ENCODE results near the gene ZNF410. TPM values are rescaled to one million over a fixed set of nuclear protein-coding genes. Genes with fewer than 3 reads are reported as not detected.

ZNF410 gene
- total and polyA plus RNA-seq, 2 of the 13 experiments (the other 11 are each of a cell fraction or from before 2014, with no cell fraction given), result 19.2 to 44.3 TPM

DNA sequence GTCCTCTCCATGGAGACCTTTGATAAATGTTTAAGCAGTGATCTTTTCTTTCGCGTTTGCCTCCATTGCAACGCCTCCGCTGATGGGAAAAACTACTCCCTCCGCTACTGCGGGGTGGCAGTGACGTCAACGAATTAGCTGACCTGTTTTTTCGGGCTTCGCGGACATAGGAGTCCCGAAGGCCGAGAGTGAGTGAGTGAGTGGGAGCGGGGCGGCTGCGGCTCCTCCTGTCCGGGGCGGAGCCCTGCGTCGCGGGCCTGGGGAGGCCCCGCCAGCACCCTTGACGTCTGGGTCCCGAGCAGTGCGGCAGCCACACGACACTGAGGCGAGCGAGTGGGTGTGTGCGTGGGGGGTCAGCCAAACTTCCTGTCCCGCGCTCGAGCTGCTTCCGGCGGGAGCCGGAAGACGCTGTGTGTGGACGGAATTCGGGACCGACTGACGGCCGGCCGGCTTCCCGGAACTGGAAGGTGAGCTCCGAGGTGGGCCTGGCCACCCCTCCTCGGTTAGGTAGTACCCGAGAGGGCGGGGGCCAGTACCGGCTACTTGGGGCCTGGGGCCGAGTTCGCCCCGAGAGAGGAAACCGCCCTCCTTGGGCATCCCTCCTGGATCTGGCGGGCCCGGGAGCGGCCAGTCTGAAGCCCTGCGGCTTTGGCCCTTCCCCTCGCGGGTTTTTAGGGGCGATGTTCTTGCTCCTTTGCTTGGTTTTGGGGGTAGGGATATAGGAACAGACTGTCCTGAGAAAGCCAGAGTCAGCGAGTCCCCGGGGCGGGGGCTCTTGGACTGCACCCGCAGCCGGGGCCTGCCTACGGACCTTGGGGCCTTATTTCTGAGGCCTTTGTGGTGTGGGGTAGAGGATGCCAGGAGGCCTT lies at the start of gene ZNF410 (continued):
- peak; percentile 87; the same call in 1 of the 2 replicates for TF ChIP-seq CCDC6 (CRISPR knock-in tag; IDR thresholded peaks at IDR 0.05)
- TF ChIP-seq ZNF275 (CRISPR knock-in tag; IDR thresholded peaks at IDR 0.05; ENCODE audit: borderline replicate concordance), result no peak
- TF ChIP-seq ETV5 (CRISPR knock-in tag; IDR thresholded peaks at IDR 0.05; ENCODE audit: borderline replicate concordance), result peak; percentile 88
- TF ChIP-seq, protein P1, sequence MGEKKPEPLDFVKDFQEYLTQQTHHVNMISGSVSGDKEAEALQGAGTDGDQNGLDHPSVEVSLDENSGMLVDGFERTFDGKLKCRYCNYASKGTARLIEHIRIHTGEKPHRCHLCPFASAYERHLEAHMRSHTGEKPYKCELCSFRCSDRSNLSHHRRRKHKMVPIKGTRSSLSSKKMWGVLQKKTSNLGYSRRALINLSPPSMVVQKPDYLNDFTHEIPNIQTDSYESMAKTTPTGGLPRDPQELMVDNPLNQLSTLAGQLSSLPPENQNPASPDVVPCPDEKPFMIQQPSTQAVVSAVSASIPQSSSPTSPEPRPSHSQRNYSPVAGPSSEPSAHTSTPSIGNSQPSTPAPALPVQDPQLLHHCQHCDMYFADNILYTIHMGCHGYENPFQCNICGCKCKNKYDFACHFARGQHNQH (CRISPR knock-in tag; IDR thresholded peaks at IDR 0.05), result 0 out of 2 replicates have a peak, but pooled peaks have one; percentile 58
- no peak for TF ChIP-seq MTA3 (CRISPR knock-in tag; IDR thresholded peaks at IDR 0.05)
- TF ChIP-seq ZNF605 (CRISPR knock-in tag; IDR thresholded peaks at IDR 0.05), result peak; percentile 90
- no peak for TF ChIP-seq TBL1XR1 (IDR thresholded peaks at IDR 0.05; ENCODE audit: borderline replicate concordance, low read length, partially characterized antibody)
- peak; percentile 93 for TF ChIP-seq CREB1 (IDR thresholded peaks at IDR 0.05)
- peak; percentile 94 for TF ChIP-seq CREB1 (CRISPR knock-in tag; IDR thresholded peaks at IDR 0.05)
- TF ChIP-seq ZNF547 (CRISPR knock-in tag; IDR thresholded peaks at IDR 0.05), result peak; percentile 97
- TF ChIP-seq YEATS2 (CRISPR knock-in tag; IDR thresholded peaks at IDR 0.05; ENCODE audit: borderline replicate concordance), result peak; percentile 88; the same call in 1 of the 2 replicates
- no peak for TF ChIP-seq NFIC (IDR thresholded peaks at IDR 0.05; ENCODE audit: low read length)
- TF ChIP-seq ARHGAP35 (CRISPR knock-in tag; IDR thresholded peaks at IDR 0.05; ENCODE audit: borderline replicate concordance), result no peak
- TF ChIP-seq, protein P2, sequence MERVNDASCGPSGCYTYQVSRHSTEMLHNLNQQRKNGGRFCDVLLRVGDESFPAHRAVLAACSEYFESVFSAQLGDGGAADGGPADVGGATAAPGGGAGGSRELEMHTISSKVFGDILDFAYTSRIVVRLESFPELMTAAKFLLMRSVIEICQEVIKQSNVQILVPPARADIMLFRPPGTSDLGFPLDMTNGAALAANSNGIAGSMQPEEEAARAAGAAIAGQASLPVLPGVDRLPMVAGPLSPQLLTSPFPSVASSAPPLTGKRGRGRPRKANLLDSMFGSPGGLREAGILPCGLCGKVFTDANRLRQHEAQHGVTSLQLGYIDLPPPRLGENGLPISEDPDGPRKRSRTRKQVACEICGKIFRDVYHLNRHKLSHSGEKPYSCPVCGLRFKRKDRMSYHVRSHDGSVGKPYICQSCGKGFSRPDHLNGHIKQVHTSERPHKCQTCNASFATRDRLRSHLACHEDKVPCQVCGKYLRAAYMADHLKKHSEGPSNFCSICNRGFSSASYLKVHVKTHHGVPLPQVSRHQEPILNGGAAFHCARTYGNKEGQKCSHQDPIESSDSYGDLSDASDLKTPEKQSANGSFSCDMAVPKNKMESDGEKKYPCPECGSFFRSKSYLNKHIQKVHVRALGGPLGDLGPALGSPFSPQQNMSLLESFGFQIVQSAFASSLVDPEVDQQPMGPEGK (CRISPR knock-in tag; IDR thresholded peaks at IDR 0.05), result peak; percentile 95
- peak; percentile 99 for TF ChIP-seq ETV6 (CRISPR knock-in tag; conservative IDR thresholded peaks at IDR 0.05)
- peak; percentile 99 for TF ChIP-seq GABPA (IDR thresholded peaks at IDR 0.05; ENCODE audit: low read depth, low read length)
- TF ChIP-seq GABPA (CRISPR knock-in tag; IDR thresholded peaks at IDR 0.05; ENCODE audit: low read depth), result peak; percentile 95
- 0 out of 2 replicates have a peak, but pooled peaks have one; percentile 29 for TF ChIP-seq ZNF674 (CRISPR knock-in tag; IDR thresholded peaks at IDR 0.05; ENCODE audit: low read depth)
- TF ChIP-seq, protein P3, sequence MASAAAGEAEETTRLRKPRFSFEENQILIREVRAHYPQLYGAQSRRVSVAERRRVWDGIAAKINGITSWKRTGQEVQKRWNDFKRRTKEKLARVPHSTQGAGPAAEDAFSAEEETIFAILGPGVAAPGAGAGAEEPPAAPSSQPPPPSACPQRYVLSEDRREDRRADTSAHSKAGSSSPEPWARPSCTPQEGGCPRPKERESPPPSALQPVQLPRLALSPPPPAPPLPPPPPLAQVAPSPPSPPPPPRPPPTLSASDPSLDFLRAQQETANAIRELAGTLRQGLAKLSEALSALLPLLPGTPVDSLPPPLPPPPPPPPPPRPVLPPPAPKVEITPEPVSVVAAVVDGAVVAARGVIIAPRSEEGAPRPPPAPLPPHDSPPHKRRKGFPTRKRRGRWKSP (CRISPR knock-in tag; IDR thresholded peaks at IDR 0.05), result peak; percentile 71; the same call in 1 of the 2 replicates
- peak; percentile 57; the same call in 1 of the 2 replicates for TF ChIP-seq ZNF350 (CRISPR knock-in tag; IDR thresholded peaks at IDR 0.05; ENCODE audit: borderline replicate concordance, low read depth)
- no peak for TF ChIP-seq ADNP (CRISPR knock-in tag; IDR thresholded peaks at IDR 0.05)

Data from HepG2 (cell line).